H9 (cell line): Measurements from ENCODE around the gene ICE1. TPM values are rescaled to one million over a fixed set of nuclear protein-coding genes. Genes with fewer than 3 reads are reported as not detected.

Experiments used
- DNase-seq: peaks from one replicate; pipeline ENCODE4 v3.0.0-alpha.2; 2017
- H2AFZ ChIP-seq: one replicate; pipeline ENCODE4 v1.6.1; 2013; ENCODE audit warnings: mild to moderate bottlenecking, low read length, control low read depth, moderate library complexity
- H2AK5ac ChIP-seq: 2 replicates; pipeline ENCODE4 v1.6.1; 2013; ENCODE audit warnings: low read length, control low read depth, mixed read lengths; ENCODE audit not compliant: insufficient read length
- H2BK120ac ChIP-seq: one replicate; pipeline ENCODE4 v1.6.1; 2013; ENCODE audit warnings: low read depth, mild to moderate bottlenecking, low read length, control low read depth, inconsistent platforms; ENCODE audit not compliant: poor library complexity, severe bottlenecking
- H2BK12ac ChIP-seq: 2 replicates; pipeline ENCODE4 v1.6.1; 2013; ENCODE audit warnings: low read length, control low read depth, mixed read lengths, low read depth; ENCODE audit not compliant: insufficient read length
- H2BK15ac ChIP-seq: 2 replicates; pipeline ENCODE4 v1.6.1; 2013; ENCODE audit warnings: low read depth, low read length, control low read depth
- H2BK20ac ChIP-seq: one replicate; pipeline ENCODE4 v1.6.1; 2013; ENCODE audit warnings: low read depth, mild to moderate bottlenecking, low read length, control low read depth, inconsistent platforms; ENCODE audit not compliant: poor library complexity, severe bottlenecking
- H2BK5ac ChIP-seq: 2 replicates; pipeline ENCODE4 v1.6.1; 2013; ENCODE audit warnings: low read length, control low read depth, mixed read lengths; ENCODE audit not compliant: insufficient read length
- H3K14ac ChIP-seq: 2 replicates; pipeline ENCODE4 v1.6.1; 2013; ENCODE audit warnings: low read length, control low read depth; ENCODE audit not compliant: insufficient read depth
- H3K18ac ChIP-seq: 2 replicates; pipeline ENCODE4 v1.6.1; 2013; ENCODE audit warnings: low read depth, mild to moderate bottlenecking, mixed read lengths, low read length, control low read depth; ENCODE audit not compliant: insufficient read length
- H3K23ac ChIP-seq: 2 replicates; pipeline ENCODE4 v1.6.1; 2013; ENCODE audit warnings: low read length, control low read depth, mixed read lengths, low read depth; ENCODE audit not compliant: insufficient read length
- H3K23me2 ChIP-seq: 2 replicates; pipeline ENCODE4 v1.6.1; 2013; ENCODE audit warnings: low read depth, mild to moderate bottlenecking, mixed read lengths, low read length, control low read depth; ENCODE audit not compliant: insufficient read length, poor library complexity, severe bottlenecking
- H3K27ac ChIP-seq: 2 replicates; pipeline ENCODE4 v1.5.1; 2013; ENCODE audit warnings: low read length, control low read depth, mixed read lengths, low read depth; ENCODE audit not compliant: insufficient read length
- H3K27me3 ChIP-seq: 2 replicates; pipeline ENCODE4 v1.6.1; 2013; ENCODE audit warnings: low read length, control low read depth, inconsistent platforms; ENCODE audit not compliant: insufficient read depth
- H3K4ac ChIP-seq: 2 replicates; pipeline ENCODE4 v1.6.1; 2013; ENCODE audit warnings: low read depth, mild to moderate bottlenecking, control low read depth, inconsistent platforms, low read length, moderate library complexity
- H3K4me1 ChIP-seq: 2 replicates; pipeline ENCODE4 v1.6.1; 2013; ENCODE audit warnings: low read length, control low read depth, inconsistent platforms; ENCODE audit not compliant: insufficient read depth
- H3K4me2 ChIP-seq: 2 replicates; pipeline ENCODE4 v1.6.1; 2013; ENCODE audit warnings: low read length, control low read depth, mixed read lengths; ENCODE audit not compliant: insufficient read length, insufficient read depth
- H3K56ac ChIP-seq: 2 replicates; pipeline ENCODE4 v1.6.1; 2013; ENCODE audit warnings: low read depth, mild to moderate bottlenecking, mixed read lengths, low read length, control low read depth; ENCODE audit not compliant: insufficient read length
- H3K79me1 ChIP-seq: 2 replicates; pipeline ENCODE4 v1.6.1; 2013; ENCODE audit warnings: low read depth, mild to moderate bottlenecking, moderate library complexity, low read length, control low read depth, inconsistent platforms; ENCODE audit not compliant: insufficient read depth, poor library complexity, severe bottlenecking
- H3K79me2 ChIP-seq: 2 replicates; pipeline ENCODE4 v1.6.1; 2013; ENCODE audit warnings: low read length, control low read depth, inconsistent platforms; ENCODE audit not compliant: insufficient read depth
- H3K9ac ChIP-seq: 2 replicates; pipeline ENCODE4 v1.6.1; 2013; ENCODE audit warnings: low read length, control low read depth, mixed read lengths; ENCODE audit not compliant: insufficient read length; ENCODE audit errors: extremely low read depth
- H3K9me3 ChIP-seq: one replicate; pipeline ENCODE4 v1.6.1; 2013; ENCODE audit warnings: low read depth, low read length, inconsistent platforms; ENCODE audit not compliant: control insufficient read depth
- H3T11ph ChIP-seq: one replicate; pipeline ENCODE4 v1.6.1; 2013; ENCODE audit warnings: mild to moderate bottlenecking, low read length, control low read depth, inconsistent platforms
- H4K20me1 ChIP-seq: one replicate; pipeline ENCODE4 v1.6.1; 2013; ENCODE audit not compliant: control insufficient read depth, insufficient read length, insufficient read depth
- H4K5ac ChIP-seq: 2 replicates; pipeline ENCODE4 v1.6.1; 2013; ENCODE audit warnings: low read depth, mild to moderate bottlenecking, mixed read lengths, low read length, control low read depth; ENCODE audit not compliant: insufficient read length
- H4K8ac ChIP-seq: replicated peaks from 2 replicates; pipeline ENCODE4 v1.6.1; 2013; ENCODE audit warnings: low read length, control low read depth, mixed read lengths, low read depth; ENCODE audit not compliant: insufficient read length
- H4K91ac ChIP-seq: 2 replicates; pipeline ENCODE4 v1.6.1; 2013; ENCODE audit warnings: low read depth, mild to moderate bottlenecking, moderate library complexity, mixed read lengths, low read length, control low read depth; ENCODE audit not compliant: insufficient read length
- H3K27ac Mint-ChIP-seq, 3 experiments: 2 replicates in 2 of 3; 3 replicates in 1 of 3; pipeline ENCODE4 v1.8.0; 2020 to 2021; ENCODE audit warnings: mixed read lengths in 3 of 3, mild to moderate bottlenecking in 1 of 3, moderate library complexity in 1 of 3
- H3K27me3 Mint-ChIP-seq: 2 replicates; pipeline ENCODE4 v1.8.0; 2021; ENCODE audit warnings: low read depth, mild to moderate bottlenecking, moderate library complexity, mixed read lengths
- H3K36me3 Mint-ChIP-seq, 3 experiments: 2 replicates in 2 of 3; 3 replicates in 1 of 3; pipeline ENCODE4 v1.8.0; 2020 to 2021; ENCODE audit warnings: low read depth in 3 of 3, mixed read lengths in 3 of 3; ENCODE audit not compliant: insufficient read depth in 1 of 3
- H3K4me1 Mint-ChIP-seq, 2 experiments: 2 replicates each; pipeline ENCODE4 v1.8.0; 2020; ENCODE audit warnings: mixed read lengths in 2 of 2
- H3K4me3 Mint-ChIP-seq, 2 experiments: 2 replicates in 1 of 2; 3 replicates in 1 of 2; pipeline ENCODE4 v1.8.0; 2020 to 2021; ENCODE audit warnings: mild to moderate bottlenecking in 2 of 2, mixed read lengths in 2 of 2, moderate library complexity in 1 of 2
- H3K9me3 Mint-ChIP-seq, 2 experiments: 2 replicates in 1 of 2; 3 replicates in 1 of 2; pipeline ENCODE4 v1.8.0; 2020; ENCODE audit warnings: mild to moderate bottlenecking in 2 of 2, mixed read lengths in 2 of 2, moderate library complexity in 1 of 2
- CTCF ChIP-seq: fragments of 200-600 bp; sonication (generic); conservative IDR thresholded peaks from 3 replicates; pipeline ENCODE4 v1.8.0; 2021; ENCODE audit warnings: antibody characterized with exemption, mild to moderate bottlenecking
- WGBS: extraction: QIAGEN DNeasy Blood & Tissue Kit; methylation state at CpG from one replicate; pipeline ENCODE4 v1.1.7; 2013; ENCODE audit warnings: missing lambda C conversion rate, low lambda C conversion rate, mixed read lengths; ENCODE audit not compliant: insufficient read length; ENCODE audit errors: extremely low coverage; 5-methylcytosine and 5-hydroxymethylcytosine counted together
- total RNA-seq: library from RNA; stranded (reverse); gene quantifications from 2 replicates; pipeline ENCODE4 v1.2.1, GENCODE V29; 2021

Gene ICE1
- total RNA-seq, 1 experiment from 2014 or later: 45.1 TPM

DNA sequence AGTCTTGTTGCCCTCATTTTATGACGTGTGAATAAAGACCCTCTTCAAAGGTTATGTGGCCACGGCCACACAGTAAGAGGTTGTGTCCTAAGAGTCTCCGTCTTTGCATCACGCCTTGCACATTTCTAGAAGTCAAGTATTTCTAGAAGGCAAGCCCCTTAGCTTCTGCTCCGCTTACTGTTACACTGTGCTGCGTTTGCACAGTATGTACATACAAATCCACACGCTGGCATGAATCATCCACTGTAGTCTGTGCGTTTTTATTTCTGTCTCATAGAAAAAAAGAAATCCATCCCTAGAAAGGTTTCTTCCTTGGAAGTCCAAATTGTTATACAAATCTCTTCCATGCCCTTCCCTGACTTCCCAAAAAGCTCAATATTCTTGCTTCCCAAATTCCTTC is 21.4 kb upstream of the ICE1 start:
- WGBS: no CpG with 5 or more reads among the region's 8 CpGs

More for the DNA sequence above, 21.4 kb upstream of the ICE1 start:
- Histone ChIP-seq H3K4ac (no peak overlapping the region), H4K20me1 (no peaks in the 10 kb centered on the region), H2AK5ac (no peak overlapping the region), H3K18ac (no peak overlapping the region), H3K56ac (no peak overlapping the region), H2BK12ac (no peak overlapping the region), H2AFZ (no peak overlapping the region), H3K4me2 (no peak overlapping the region), H3K27ac (no peak overlapping the region), H2BK5ac (no peak overlapping the region), H3K9me3 (no peaks in the 10 kb centered on the region), H2BK15ac (no peak overlapping the region), H4K8ac (no peak overlapping the region), H3K4me1 (peaks cover 5% of the 10 kb centered on the region; the same call in 1 of the 2 replicates), H3K79me1 (no peaks in the 10 kb centered on the region), H3K79me2 (no peaks in the 10 kb centered on the region), H3K23ac (no peak overlapping the region), H2BK20ac (no peak overlapping the region), H3K9ac (no peak overlapping the region), H4K5ac (no peak overlapping the region), H3K14ac (no peak overlapping the region), H4K91ac (no peak overlapping the region), H2BK120ac (no peak overlapping the region), H3K23me2 (no peaks in the 10 kb centered on the region), H3K27me3 (no peaks in the 10 kb centered on the region), H3T11ph (no peak overlapping the region)
- no peak for TF ChIP-seq CTCF
- Mint-ChIP-seq H3K36me3 (peaks cover 3 to 5% (median 4%) of the 10 kb centered on the region in 3 experiments; a peak in 6 of 7 replicates), H3K4me1 (peaks cover 0 to 10% of the 10 kb centered on the region in 2 experiments; a peak in 2 of 4 replicates), H3K4me3 (no peak overlapping the region; a peak in 1 of 5 replicates), H3K27ac (no peak overlapping the region), H3K9me3 (peaks cover 5% of the 10 kb centered on the region in 2 experiments; a peak in 3 of 5 replicates), H3K27me3 (peaks cover 3% of the 10 kb centered on the region; the same call in 1 of the 2 replicates)
- DNase-seq: no peak
